Stomach (tissue), 9 donors: ENCODE data around the gene FLT1. TPM values are rescaled to one million over a fixed set of nuclear protein-coding genes. Genes with fewer than 3 reads are reported as not detected.

Experiments used
- DNase-seq, 2 donors: peaks; one replicate each; pipeline versions ENCODE4 v3.0.0 to v3.0.0-alpha.2; 2013 to 2019
- H3K27ac ChIP-seq, 5 donors: fragments of 200-600 bp in 4 of 5; sonication (generic) in 4 of 5; one replicate each; pipeline ENCODE4 v1.5.1; 2013 to 2019; ENCODE audit warnings: mild to moderate bottlenecking in 1 of 5, moderate library complexity in 1 of 5
- H3K27me3 ChIP-seq, 3 donors: fragments of 200-600 bp; sonication (generic); one replicate each; pipeline ENCODE4 v1.5.1; 2017 to 2019; ENCODE audit warnings: mixed run types in 1 of 3
- H3K36me3 ChIP-seq, 4 donors: fragments of 200-600 bp; sonication (generic); 1 replicate in 3 of 4; 2 replicates in 1 of 4; pipeline ENCODE4 v1.5.1; 2016 to 2019
- H3K4me1 ChIP-seq, 4 donors: fragments of 200-600 bp; sonication (generic); one replicate each; pipeline ENCODE4 v1.5.1; 2016 to 2019
- H3K4me3 ChIP-seq, 4 donors: fragments of 200-600 bp; sonication (generic) in 3 of 4; one replicate each; pipeline ENCODE4 v1.5.1; 2016 to 2019; ENCODE audit warnings: mild to moderate bottlenecking in 1 of 4
- H3K9me3 ChIP-seq, 4 donors: fragments of 200-600 bp; sonication (generic); one replicate each; pipeline ENCODE4 v1.5.1; 2016 to 2019
- CTCF ChIP-seq, 7 experiments: fragments of 450-650 bp in 4 of 7; fragments of 200-600 bp in 3 of 7; sonication (generic) in 3 of 7; IDR thresholded peaks; one replicate each; pipeline ENCODE4 v1.5.1; 2016 to 2019; ENCODE audit warnings: antibody characterized with exemption in 7 of 7, control low read depth in 2 of 7, mild to moderate bottlenecking in 1 of 7
- EP300 ChIP-seq: sonication (generic); formaldehyde crosslinking; IDR thresholded peaks from one replicate; pipeline ENCODE4 v1.6.1; 2017; ENCODE audit warnings: antibody characterized with exemption
- POLR2A ChIP-seq, 4 donors: fragments of 450-650 bp; IDR thresholded peaks; one replicate each; pipeline ENCODE4 v1.6.1; 2016; ENCODE audit warnings: antibody characterized with exemption in 4 of 4, control low read depth in 2 of 4, mild to moderate bottlenecking in 1 of 4, moderate library complexity in 1 of 4
- POLR2AphosphoS5 ChIP-seq, 3 donors: sonication (generic); formaldehyde crosslinking; IDR thresholded peaks; one replicate each; pipeline ENCODE4 v1.6.1; 2016; ENCODE audit warnings: antibody characterized with exemption in 3 of 3
- WGBS, 5 donors: extraction: QIAGEN DNeasy Blood & Tissue Kit in 3 of 5; methylation state at CpG; one replicate each; pipeline versions ENCODE4 v1.1.5 to v1.1.7; 2013 to 2018; 5-methylcytosine and 5-hydroxymethylcytosine counted together
- intact Hi-C: fragments of 100-400 bp; cut with DNase I; formaldehyde crosslinking; loops from one replicate; pipeline ENCODE4 v1.15.1; 2023; ENCODE audit warnings: low total_unique reads
- polyA plus RNA-seq, 3 donors: library from polyadenylated mRNA; stranded (reverse); fragments of 200-250 nt; gene quantifications; one replicate each; pipeline ENCODE4 v1.2.3, GENCODE V29; 2013
- total RNA-seq, 5 donors: library from RNA; depleted of rRNA; stranded (reverse); fragments of >200 nt; gene quantifications; one replicate each; pipeline versions ENCODE4 v1.1.0 to v1.2.3, GENCODE V29; 2014 to 2016
- donor health status: healthy with polysubstance abuse.
- donor health status: Bipolar disorder and iron deficiency.
- donor health status: healthy.

The FLT1 gene
- total and polyA plus RNA-seq, 8 donors: 1.00 to 41.9 (median 3.6) TPM; not detected in 1

GRCh38 chr13:28316129-28316528 lies 178.8 kb downstream of the FLT1 start:
- H3K27ac ChIP-seq: no peak overlapping the region
- no peak for DNase-seq
- no peak for TF ChIP-seq POLR2AphosphoS5 (IDR thresholded peaks at IDR 0.05)
- TF ChIP-seq EP300: no peak
- no peak for TF ChIP-seq CTCF (IDR thresholded peaks at IDR 0.05)
- no peak for TF ChIP-seq POLR2A (IDR thresholded peaks at IDR 0.05)

GRCh38 chr13:28314879-28315278 lies 180.0 kb downstream of the FLT1 start:
- Histone ChIP-seq H3K36me3 (no peaks in the 10 kb centered on the region), H3K27me3 (no peaks in the 10 kb centered on the region), H3K4me3 (no peak overlapping the region), H3K9me3 (no peaks in the 10 kb centered on the region), H3K27ac (no peak overlapping the region), H3K4me1 (peaks cover 0 to 6% (median 0%) of the 10 kb centered on the region in 4 donors)
- WGBS, 5 donors: 80 to 96% (median 92%) methylated on average over 6 of the region's 6 CpGs
- TF ChIP-seq CTCF (IDR thresholded peaks at IDR 0.05) (no peak), EP300 (no peak), POLR2AphosphoS5 (IDR thresholded peaks at IDR 0.05) (no peak), POLR2A (IDR thresholded peaks at IDR 0.05) (no peak)
- DNase-seq: no peak
- intact Hi-C loops: no loop called here

More at GRCh38 chr13:28316129-28316528, 178.8 kb downstream of the FLT1 start:
- Histone ChIP-seq H3K4me3 (no peak overlapping the region), H3K9me3 (no peaks in the 10 kb centered on the region), H3K27me3 (no peaks in the 10 kb centered on the region), H3K36me3 (no peaks in the 10 kb centered on the region), H3K4me1 (peaks cover 0 to 6% (median 2%) of the 10 kb centered on the region in 4 donors)
- 55 to 77% (median 68%) methylated on average over 5 of the region's 5 CpGs for WGBS, 5 donors
- intact Hi-C loops: no loop called here

- intact Hi-C loops: no loop called here
- no peak for DNase-seq
- Histone ChIP-seq H3K27ac (no peak overlapping the region), H3K4me1 (peaks cover 0 to 6% (median 0%) of the 10 kb centered on the region in 4 donors), H3K9me3 (no peaks in the 10 kb centered on the region), H3K4me3 (no peak overlapping the region), H3K27me3 (no peaks in the 10 kb centered on the region), H3K36me3 (no peaks in the 10 kb centered on the region)
- 84 to 92% (median 87%) methylated on average over 6 of the region's 6 CpGs for WGBS, 5 donors
- no peak for TF ChIP-seq EP300
- TF ChIP-seq CTCF (IDR thresholded peaks at IDR 0.05): no peak
- no peak for TF ChIP-seq POLR2A (IDR thresholded peaks at IDR 0.05)
- no peak for TF ChIP-seq POLR2AphosphoS5 (IDR thresholded peaks at IDR 0.05)
These were observed 181.3 kb downstream of the FLT1 start for GRCh38 chr13:28313579-28313978.

GRCh38 chr13:28306325-28306724 lies 188.6 kb downstream of the FLT1 start:
- Histone ChIP-seq H3K27ac (no peak overlapping the region), H3K9me3 (no peaks in the 10 kb centered on the region), H3K4me1 (no peaks in the 10 kb centered on the region), H3K27me3 (no peaks in the 10 kb centered on the region), H3K36me3 (no peaks in the 10 kb centered on the region), H3K4me3 (no peak overlapping the region)
- intact Hi-C loops: no loop called here
- WGBS, 5 donors: 78 to 92% (median 87%) methylated on average over 9 to 10 of the region's 10 CpGs
- DNase-seq: no peak
- TF ChIP-seq POLR2A (IDR thresholded peaks at IDR 0.05): no peak
- TF ChIP-seq CTCF (IDR thresholded peaks at IDR 0.05): no peak
- TF ChIP-seq EP300: no peak
- TF ChIP-seq POLR2AphosphoS5 (IDR thresholded peaks at IDR 0.05): no peak
